ENCODE measurements around the gene IFRD2. TPM values are rescaled to one million over a fixed set of nuclear protein-coding genes. Genes with fewer than 3 reads are reported as not detected.

The IFRD2 gene
- total and polyA plus RNA-seq, 2 of the 13 experiments (the other 11 are each of a cell fraction or from before 2014, with no cell fraction given): 32.8 to 96.1 TPM

GRCh38 chr3:50272911-50273688 lies 19.1 kb downstream of the IFRD2 start (continued):
- TF ChIP-seq MAFF (IDR thresholded peaks at IDR 0.05; ENCODE audit: low read depth, low read length) (no peak), MLX (CRISPR knock-in tag; IDR thresholded peaks at IDR 0.05) (no peak), KLF9 (CRISPR knock-in tag; IDR thresholded peaks at IDR 0.05; ENCODE audit: low read depth) (no peak), ZBTB39 (CRISPR knock-in tag; IDR thresholded peaks at IDR 0.05) (0 out of 2 replicates have a peak, but pooled peaks have one; percentile 33), KLF11 (CRISPR knock-in tag; IDR thresholded peaks at IDR 0.05) (no peak), ZBTB33 (CRISPR knock-in tag; IDR thresholded peaks at IDR 0.05) (peak; percentile 100), ERF (CRISPR knock-in tag; IDR thresholded peaks at IDR 0.05) (peak; percentile 76; the same call in 1 of the 2 replicates), ZNF441 (CRISPR knock-in tag; IDR thresholded peaks at IDR 0.05; ENCODE audit: borderline replicate concordance) (no peak), DRAP1 (CRISPR knock-in tag; IDR thresholded peaks at IDR 0.05) (0 out of 2 replicates have a peak, but pooled peaks have one; percentile 27), WIZ (CRISPR knock-in tag; IDR thresholded peaks at IDR 0.05) (no peak), PTBP1 (IDR thresholded peaks at IDR 0.05; ENCODE audit: low read depth, low read length, poor library complexity, severe bottlenecking) (peak; percentile 19), NCOR1 (IDR thresholded peaks at IDR 0.05; ENCODE audit: borderline replicate concordance, low read length) (no peak), E2F1 (CRISPR knock-in tag; IDR thresholded peaks at IDR 0.05) (no peak), CREBL2 (CRISPR knock-in tag; IDR thresholded peaks at IDR 0.05; ENCODE audit: borderline replicate concordance) (no peak), GPBP1L1 (CRISPR knock-in tag; IDR thresholded peaks at IDR 0.05) (no peak), ZNF773 (CRISPR knock-in tag; IDR thresholded peaks at IDR 0.05; ENCODE audit: borderline replicate concordance) (no peak), ZNF292 (CRISPR knock-in tag; IDR thresholded peaks at IDR 0.05; ENCODE audit: borderline replicate concordance, low read depth) (no peak), RARA (CRISPR knock-in tag; IDR thresholded peaks at IDR 0.05) (no peak), EP300 (IDR thresholded peaks at IDR 0.05; ENCODE audit: low read depth in 2 of 2, low read length in 2 of 2) (0 out of 4 replicates have a peak, but pooled peaks of 1 of the 2 experiments have one; percentile 26), EP300 (CRISPR knock-in tag; IDR thresholded peaks at IDR 0.05; ENCODE audit: borderline replicate concordance) (peak; percentile 41; the same call in 1 of the 2 replicates), CC2D1A (CRISPR knock-in tag; IDR thresholded peaks at IDR 0.05) (no peak)

All from HepG2 (cell line).